VCaP (cell line): ENCODE data around the gene LRIG1.
A peak's percentile ranks its signal among the peaks of the same experiment; 100 is the strongest.

ENCODE experiments used
- H3K27ac ChIP-seq: fragments of 450-650 bp; 2 replicates; pipeline ENCODE4 v1.5.1; 2017
- CTCF ChIP-seq: fragments of 450-650 bp; conservative IDR thresholded peaks from 2 replicates; pipeline ENCODE4 v1.5.1; 2017; ENCODE audit warnings: mild to moderate bottlenecking, moderate library complexity

The LRIG1 gene

GRCh38 chr3:66481071-66482017 lies 19.5 kb downstream of the LRIG1 start:
- H3K27ac ChIP-seq = peak overlapping the region; percentile 86
- no peak for TF ChIP-seq CTCF

- peak overlapping the region; percentile 86 for H3K27ac ChIP-seq
- no peak for TF ChIP-seq CTCF
Observed at GRCh38 chr3:66480666-66481065, 20.2 kb downstream of the LRIG1 start.

- TF ChIP-seq CTCF = no peak
- no peak overlapping the region; the same call in 1 of the 2 replicates for H3K27ac ChIP-seq
Observed at GRCh38 chr3:66479532-66479947, 21.3 kb downstream of the LRIG1 start.

GRCh38 chr3:66478960-66479359 lies 21.9 kb downstream of the LRIG1 start:
- TF ChIP-seq CTCF = no peak
- H3K27ac ChIP-seq = peak overlapping the region; percentile 96; the same call in 1 of the 2 replicates

- no peak for TF ChIP-seq CTCF
Observed at GRCh38 chr3:66477856-66478255, 23.0 kb downstream of the LRIG1 start.

GRCh38 chr3:66476852-66477381 lies 23.9 kb downstream of the LRIG1 start:
- no peak for TF ChIP-seq CTCF
- peak overlapping the region; percentile 96 for H3K27ac ChIP-seq

More at GRCh38 chr3:66477856-66478255, 23.0 kb downstream of the LRIG1 start:
- H3K27ac ChIP-seq = peak overlapping the region; percentile 96

GRCh38 chr3:66475386-66476020 lies 25.3 kb downstream of the LRIG1 start:
- no peak for TF ChIP-seq CTCF
- H3K27ac ChIP-seq = peak overlapping the region; percentile 96
